Fibroblast of lung (primary cell): Measurements from ENCODE around the gene MLPH. TPM values are rescaled to one million over a fixed set of nuclear protein-coding genes. Genes with fewer than 3 reads are reported as not detected.
A peak's percentile ranks its signal among the peaks of the same experiment; 100 is the strongest.

ENCODE experiments used
- DNase-seq, 2 donors: peaks; one replicate each; pipeline versions ENCODE4 v3.0.0 to v3.0.0-alpha.2; 2010; ENCODE audit warnings: low read depth in 2 of 2
- H2AFZ ChIP-seq: 2 replicates; pipeline ENCODE4 v1.5.1; 2012; ENCODE audit warnings: low read length, control low read depth, inconsistent platforms
- H3K27ac ChIP-seq: 2 replicates; pipeline ENCODE4 v1.5.1; 2011; ENCODE audit warnings: low read length, control low read depth; ENCODE audit not compliant: insufficient read depth
- H3K27me3 ChIP-seq: 2 replicates; pipeline ENCODE4 v1.5.1; 2011; ENCODE audit warnings: mild to moderate bottlenecking, low read length; ENCODE audit not compliant: control insufficient read depth, insufficient read depth
- H3K36me3 ChIP-seq: 2 replicates; pipeline ENCODE4 v1.5.1; 2011; ENCODE audit warnings: low read length; ENCODE audit not compliant: control insufficient read depth, insufficient read depth
- H3K4me1 ChIP-seq: 2 replicates; pipeline ENCODE4 v1.5.1; 2011; ENCODE audit warnings: low read length; ENCODE audit not compliant: control insufficient read depth, insufficient read depth; ENCODE audit errors: extremely low read depth
- H3K4me2 ChIP-seq: 2 replicates; pipeline ENCODE4 v1.5.1; 2011; ENCODE audit warnings: low read length, control low read depth; ENCODE audit not compliant: insufficient read depth; ENCODE audit errors: extremely low read depth
- H3K4me3 ChIP-seq, 4 experiments: fragments of 200-600 bp in 1 of 4; sonication (generic) in 1 of 4; replicated peaks in 1 of 4; 2 replicates each; pipeline ENCODE4 v1.5.1; 2011 to 2016; ENCODE audit warnings: low read length in 4 of 4, low read depth in 3 of 4, mild to moderate bottlenecking in 3 of 4, control low read depth in 2 of 4, inconsistent platforms in 1 of 4, mixed read lengths in 1 of 4; ENCODE audit not compliant: insufficient read depth in 1 of 4; ENCODE audit errors: control extremely low read depth in 1 of 4
- H3K79me2 ChIP-seq: 2 replicates; pipeline ENCODE4 v1.5.1; 2012; ENCODE audit warnings: mild to moderate bottlenecking, low read length, inconsistent platforms; ENCODE audit not compliant: control insufficient read depth, insufficient read depth
- H3K9ac ChIP-seq: 2 replicates; pipeline ENCODE4 v1.5.1; 2011; ENCODE audit warnings: mild to moderate bottlenecking, low read length, control low read depth; ENCODE audit not compliant: insufficient read depth
- H3K9me3 ChIP-seq: 2 replicates; pipeline ENCODE4 v1.5.1; 2012; ENCODE audit warnings: low read depth, low read length; ENCODE audit not compliant: control insufficient read depth, insufficient read depth
- H4K20me1 ChIP-seq: 2 replicates; pipeline ENCODE4 v1.5.1; 2011; ENCODE audit warnings: low read length; ENCODE audit not compliant: control insufficient read depth, insufficient read depth; ENCODE audit errors: extremely low read depth
- EZH2 ChIP-seq: IDR thresholded peaks from 2 replicates; pipeline ENCODE4 v1.5.1; 2012; ENCODE audit warnings: low read length, control low read depth, mild to moderate bottlenecking; ENCODE audit errors: missing control alignments
- polyA plus RNA-seq, 2 donors: library from polyadenylated mRNA; depleted of rRNA in 1 of 2; stranded (reverse) in 1 of 2; unstranded in 1 of 2; fragments of >200 nt; gene quantifications; 2 replicates each; pipeline ENCODE4 v1.2.1, GENCODE V29; 2011 to 2012; ENCODE audit warnings: missing spikeins in 1 of 2
- total RNA-seq: library from RNA; depleted of rRNA; stranded (reverse); fragments of >200 nt; gene quantifications from 2 replicates; pipeline ENCODE4 v1.2.1, GENCODE V29; 2014
- TF ChIP-seq, protein P1 (sequence below), 2 donors: IDR thresholded peaks in 1 of 2; conservative IDR thresholded peaks in 1 of 2; 1 replicate in 1 of 2; 2 replicates in 1 of 2; pipeline ENCODE4 v1.5.1; 2011 to 2012; ENCODE audit warnings: low read length in 2 of 2, control low read depth in 1 of 2, inconsistent platforms in 1 of 2, low read depth in 1 of 2, mild to moderate bottlenecking in 1 of 2

Gene MLPH
- total and polyA plus RNA-seq, 2 donors (not counting 1 experiment from before 2014, with no cell fraction given), result 3.1 to 10.7 TPM

DNA sequence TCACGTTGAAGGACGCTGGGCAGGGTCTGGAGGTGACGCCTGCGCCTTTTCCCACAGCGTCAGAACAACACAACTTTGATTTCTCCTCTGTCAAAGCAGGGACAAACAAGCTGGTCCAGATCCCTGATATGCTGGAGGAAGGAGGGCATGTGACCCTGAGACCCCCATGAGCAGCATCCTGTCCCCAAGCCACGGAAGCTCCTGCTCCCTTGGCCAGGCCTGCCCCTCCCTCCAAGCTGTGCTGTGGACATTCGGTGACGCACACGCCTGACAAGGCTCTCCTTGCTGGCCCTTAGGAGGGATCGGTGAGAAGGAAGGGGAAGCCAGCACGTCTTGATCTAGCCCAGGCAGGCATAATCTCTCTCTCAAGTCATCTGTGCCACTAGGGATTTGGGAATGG is 11.3 kb downstream of the MLPH start:
- Histone ChIP-seq H3K9me3 (no peaks in the 10 kb centered on the region), H3K36me3 (no peaks in the 10 kb centered on the region), H4K20me1 (no peaks in the 10 kb centered on the region), H3K27me3 (no peaks in the 10 kb centered on the region), H3K9ac (no peak overlapping the region), H2AFZ (no peak overlapping the region), H3K4me3 (no peak overlapping the region), H3K79me2 (no peaks in the 10 kb centered on the region), H3K4me2 (no peak overlapping the region), H3K27ac (no peak overlapping the region), H3K4me1 (peaks cover 21% of the 10 kb centered on the region)
- DNase-seq, result no peak
- TF ChIP-seq, protein P1, sequence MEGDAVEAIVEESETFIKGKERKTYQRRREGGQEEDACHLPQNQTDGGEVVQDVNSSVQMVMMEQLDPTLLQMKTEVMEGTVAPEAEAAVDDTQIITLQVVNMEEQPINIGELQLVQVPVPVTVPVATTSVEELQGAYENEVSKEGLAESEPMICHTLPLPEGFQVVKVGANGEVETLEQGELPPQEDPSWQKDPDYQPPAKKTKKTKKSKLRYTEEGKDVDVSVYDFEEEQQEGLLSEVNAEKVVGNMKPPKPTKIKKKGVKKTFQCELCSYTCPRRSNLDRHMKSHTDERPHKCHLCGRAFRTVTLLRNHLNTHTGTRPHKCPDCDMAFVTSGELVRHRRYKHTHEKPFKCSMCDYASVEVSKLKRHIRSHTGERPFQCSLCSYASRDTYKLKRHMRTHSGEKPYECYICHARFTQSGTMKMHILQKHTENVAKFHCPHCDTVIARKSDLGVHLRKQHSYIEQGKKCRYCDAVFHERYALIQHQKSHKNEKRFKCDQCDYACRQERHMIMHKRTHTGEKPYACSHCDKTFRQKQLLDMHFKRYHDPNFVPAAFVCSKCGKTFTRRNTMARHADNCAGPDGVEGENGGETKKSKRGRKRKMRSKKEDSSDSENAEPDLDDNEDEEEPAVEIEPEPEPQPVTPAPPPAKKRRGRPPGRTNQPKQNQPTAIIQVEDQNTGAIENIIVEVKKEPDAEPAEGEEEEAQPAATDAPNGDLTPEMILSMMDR (conservative IDR thresholded peaks at IDR 0.05 in 1 of 2, IDR thresholded peaks at IDR 0.05 in 1 of 2; ENCODE audit: low read depth in 1 of 2, low read length in 2 of 2), result no peak
- no peak for TF ChIP-seq EZH2

DNA sequence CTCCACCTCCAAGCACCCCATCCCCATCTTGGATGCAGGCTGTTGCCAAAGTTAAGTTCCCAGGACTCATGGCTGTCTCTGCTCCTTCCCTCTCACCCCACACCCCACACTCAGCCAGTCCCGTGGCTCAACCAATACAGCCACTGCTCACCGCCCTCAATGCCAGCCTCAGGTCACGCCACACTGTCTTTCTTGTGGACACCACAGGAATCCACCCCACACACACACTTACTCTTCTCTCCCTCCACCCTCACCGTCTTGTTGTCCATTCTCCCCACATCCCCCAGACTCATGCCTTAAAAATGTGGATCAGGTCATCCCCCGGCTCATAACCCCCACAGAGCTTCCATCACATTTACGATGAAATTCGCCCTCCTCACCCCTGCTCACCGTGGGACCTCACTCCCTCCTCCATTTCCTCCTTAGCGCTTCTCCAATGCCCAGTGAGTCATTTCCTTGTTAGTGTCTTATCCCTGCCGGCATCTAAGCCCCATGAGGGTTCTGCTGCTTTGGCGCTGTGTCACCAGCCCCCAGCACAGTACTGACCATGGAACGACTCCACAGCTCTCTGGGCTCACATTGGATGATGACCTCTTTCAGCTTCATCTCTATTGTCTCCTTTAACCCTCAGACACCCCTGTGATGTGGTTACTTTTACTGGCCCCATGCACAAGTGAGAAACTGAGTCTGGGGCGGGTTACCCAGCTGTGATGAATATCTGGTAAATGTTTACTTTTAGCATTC is 13.8 kb downstream of the MLPH start:
- DNase-seq, result peak; percentile 94 to 100
- H4K20me1 ChIP-seq, result no peaks in the 10 kb centered on the region
- peaks cover 21% of the 10 kb centered on the region for H3K4me1 ChIP-seq
- peak overlapping the region; percentile 51 for H3K9ac ChIP-seq
- peak overlapping the region; percentile 95 for H3K27ac ChIP-seq
- H3K4me2 ChIP-seq, result peak overlapping the region; percentile 75
- H3K27me3 ChIP-seq, result no peaks in the 10 kb centered on the region
- no peaks in the 10 kb centered on the region for H3K79me2 ChIP-seq
- peak overlapping the region; percentile 61 for H2AFZ ChIP-seq
- H3K9me3 ChIP-seq, result no peaks in the 10 kb centered on the region
- H3K36me3 ChIP-seq, result no peaks in the 10 kb centered on the region
- H3K4me3 ChIP-seq, result no peak overlapping the region
- TF ChIP-seq, protein P1 (conservative IDR thresholded peaks at IDR 0.05 in 1 of 2, IDR thresholded peaks at IDR 0.05 in 1 of 2; ENCODE audit: low read depth in 1 of 2, low read length in 2 of 2), result no peak
- TF ChIP-seq EZH2, result no peak

- H3K4me1 ChIP-seq, result peaks cover 21% of the 10 kb centered on the region
- H4K20me1 ChIP-seq, result no peaks in the 10 kb centered on the region
- no peaks in the 10 kb centered on the region for H3K27me3 ChIP-seq
- no peaks in the 10 kb centered on the region for H3K36me3 ChIP-seq
- DNase-seq, result peak in 1 of 2 donors; percentile 30
- H2AFZ ChIP-seq, result no peak overlapping the region
- no peaks in the 10 kb centered on the region for H3K79me2 ChIP-seq
- H3K4me3 ChIP-seq, result no peak overlapping the region
- no peak overlapping the region for H3K4me2 ChIP-seq
- no peaks in the 10 kb centered on the region for H3K9me3 ChIP-seq
- no peak overlapping the region for H3K9ac ChIP-seq
- TF ChIP-seq EZH2, result no peak
- TF ChIP-seq, protein P1 (conservative IDR thresholded peaks at IDR 0.05 in 1 of 2, IDR thresholded peaks at IDR 0.05 in 1 of 2; ENCODE audit: low read depth in 1 of 2, low read length in 2 of 2), result no peak
- peak overlapping the region; percentile 95 for H3K27ac ChIP-seq
Measured at GRCh38 chr2:237501892-237502513, 15.0 kb downstream of the MLPH start.
